ENCODE data around the gene DDTL. TPM values are rescaled to one million over a fixed set of nuclear protein-coding genes. Genes with fewer than 3 reads are reported as not detected.
"Not testable (repeated sequence)": the region's sequence is repeated elsewhere in the genome, so short reads cannot be mapped to it uniquely, and the experiment has no call there.

The DDTL gene
- polyA plus RNA-seq, 1 of the 3 experiments (the other 2 are of a cell fraction), result 1.6 TPM

GRCh38 chr22:23949764-23950163 lies 16.9 kb upstream of the DDTL start:
- H3K9me3 ChIP-seq; H3K79me2 ChIP-seq (ENCODE audit: insufficient read depth); H2AFZ ChIP-seq (ENCODE audit: low read depth); CTCF ChIA-PET; H3K9me2 ChIP-seq; H3F3A ChIP-seq (replicated peaks; ENCODE audit: insufficient read depth); H3K36me3 ChIP-seq (replicated peaks in 1 of 2; ENCODE audit: control insufficient read depth in 1 of 2, insufficient read depth in 2 of 2, low read length in 1 of 2); H3K4me2 ChIP-seq; H3K27me3 ChIP-seq (ENCODE audit: insufficient read depth); H3K9ac ChIP-seq; H3K4me3 ChIP-seq (ENCODE audit: low read depth in 2 of 2, low read length in 1 of 2); H4K20me1 ChIP-seq (ENCODE audit: insufficient read depth); H3K27ac ChIP-seq (ENCODE audit: low read depth in 2 of 2, low read length in 1 of 2); POLR2A ChIA-PET; DNase-seq; H3K4me1 ChIP-seq (ENCODE audit: control insufficient read depth in 1 of 2, insufficient read depth in 2 of 2, low read depth in 1 of 2, low read length in 1 of 2): not testable (repeated sequence)
- 82% methylated on average over 12 of the region's 18 CpGs for WGBS (ENCODE audit: low lambda C conversion rate)

- 88% methylated on average over 2 of the region's 2 CpGs for WGBS (ENCODE audit: low lambda C conversion rate)
- H2AFZ ChIP-seq (ENCODE audit: low read depth); H3K36me3 ChIP-seq (replicated peaks in 1 of 2; ENCODE audit: control insufficient read depth in 1 of 2, insufficient read depth in 2 of 2, low read length in 1 of 2); H3K9me2 ChIP-seq; POLR2A ChIA-PET; H4K20me1 ChIP-seq (ENCODE audit: insufficient read depth); H3K79me2 ChIP-seq (ENCODE audit: insufficient read depth); H3K9ac ChIP-seq; H3K27me3 ChIP-seq (ENCODE audit: insufficient read depth); CTCF ChIA-PET; H3K27ac ChIP-seq (ENCODE audit: low read depth in 2 of 2, low read length in 1 of 2); H3K4me2 ChIP-seq; DNase-seq; H3K9me3 ChIP-seq; H3K4me1 ChIP-seq (ENCODE audit: control insufficient read depth in 1 of 2, insufficient read depth in 2 of 2, low read depth in 1 of 2, low read length in 1 of 2); H3F3A ChIP-seq (replicated peaks; ENCODE audit: insufficient read depth); H3K4me3 ChIP-seq (ENCODE audit: low read depth in 2 of 2, low read length in 1 of 2): not testable (repeated sequence)
These were observed 15.3 kb upstream of the DDTL start for GRCh38 chr22:23951383-23951782.

- H3K27ac ChIP-seq (ENCODE audit: low read depth in 2 of 2, low read length in 1 of 2); H2AFZ ChIP-seq (ENCODE audit: low read depth); H3K36me3 ChIP-seq (replicated peaks in 1 of 2; ENCODE audit: control insufficient read depth in 1 of 2, insufficient read depth in 2 of 2, low read length in 1 of 2); H3K9me2 ChIP-seq; H3K9me3 ChIP-seq; H3K27me3 ChIP-seq (ENCODE audit: insufficient read depth); DNase-seq; H3K4me1 ChIP-seq (ENCODE audit: control insufficient read depth in 1 of 2, insufficient read depth in 2 of 2, low read depth in 1 of 2, low read length in 1 of 2); CTCF ChIA-PET; H3K79me2 ChIP-seq (ENCODE audit: insufficient read depth); H3F3A ChIP-seq (replicated peaks; ENCODE audit: insufficient read depth); POLR2A ChIA-PET; H4K20me1 ChIP-seq (ENCODE audit: insufficient read depth); H3K4me3 ChIP-seq (ENCODE audit: low read depth in 2 of 2, low read length in 1 of 2); H3K9ac ChIP-seq; H3K4me2 ChIP-seq: not testable (repeated sequence)
- 65% methylated on average over 11 of the region's 11 CpGs for WGBS (ENCODE audit: low lambda C conversion rate)
These were observed 13.8 kb upstream of the DDTL start for GRCh38 chr22:23952794-23953405.

- H3K36me3 ChIP-seq (replicated peaks in 1 of 2; ENCODE audit: control insufficient read depth in 1 of 2, insufficient read depth in 2 of 2, low read length in 1 of 2); H3K27ac ChIP-seq (ENCODE audit: low read depth in 2 of 2, low read length in 1 of 2); H3K79me2 ChIP-seq (ENCODE audit: insufficient read depth); H2AFZ ChIP-seq (ENCODE audit: low read depth); H4K20me1 ChIP-seq (ENCODE audit: insufficient read depth); H3F3A ChIP-seq (replicated peaks; ENCODE audit: insufficient read depth); H3K4me3 ChIP-seq (ENCODE audit: low read depth in 2 of 2, low read length in 1 of 2); CTCF ChIA-PET; H3K9ac ChIP-seq; H3K4me1 ChIP-seq (ENCODE audit: control insufficient read depth in 1 of 2, insufficient read depth in 2 of 2, low read depth in 1 of 2, low read length in 1 of 2); H3K27me3 ChIP-seq (ENCODE audit: insufficient read depth); H3K4me2 ChIP-seq; H3K9me2 ChIP-seq; H3K9me3 ChIP-seq; POLR2A ChIA-PET; DNase-seq: not testable (repeated sequence)
- 33% methylated on average over 3 of the region's 4 CpGs for WGBS (ENCODE audit: low lambda C conversion rate)
These were observed 13.2 kb upstream of the DDTL start for GRCh38 chr22:23953485-23953884.

- H3K79me2 ChIP-seq (ENCODE audit: insufficient read depth); H3K27ac ChIP-seq (ENCODE audit: low read depth in 2 of 2, low read length in 1 of 2); H3K4me1 ChIP-seq (ENCODE audit: control insufficient read depth in 1 of 2, insufficient read depth in 2 of 2, low read depth in 1 of 2, low read length in 1 of 2); H3K4me2 ChIP-seq; H3F3A ChIP-seq (replicated peaks; ENCODE audit: insufficient read depth); CTCF ChIA-PET; H3K27me3 ChIP-seq (ENCODE audit: insufficient read depth); H3K36me3 ChIP-seq (replicated peaks in 1 of 2; ENCODE audit: control insufficient read depth in 1 of 2, insufficient read depth in 2 of 2, low read length in 1 of 2); DNase-seq; H2AFZ ChIP-seq (ENCODE audit: low read depth); H4K20me1 ChIP-seq (ENCODE audit: insufficient read depth); H3K9ac ChIP-seq; H3K9me2 ChIP-seq; H3K9me3 ChIP-seq; POLR2A ChIA-PET; H3K4me3 ChIP-seq (ENCODE audit: low read depth in 2 of 2, low read length in 1 of 2): not testable (repeated sequence)
- WGBS (ENCODE audit: low lambda C conversion rate), result 87% methylated on average over 8 of the region's 8 CpGs
These were observed 12.3 kb upstream of the DDTL start for GRCh38 chr22:23954193-23954990.

GRCh38 chr22:23954991-23955305 lies 11.7 kb upstream of the DDTL start:
- 84% methylated on average over 5 of the region's 6 CpGs for WGBS (ENCODE audit: low lambda C conversion rate)
- H3F3A ChIP-seq (replicated peaks; ENCODE audit: insufficient read depth); H3K79me2 ChIP-seq (ENCODE audit: insufficient read depth); H3K9ac ChIP-seq; H3K27ac ChIP-seq (ENCODE audit: low read depth in 2 of 2, low read length in 1 of 2); H4K20me1 ChIP-seq (ENCODE audit: insufficient read depth); POLR2A ChIA-PET; DNase-seq; H3K4me1 ChIP-seq (ENCODE audit: control insufficient read depth in 1 of 2, insufficient read depth in 2 of 2, low read depth in 1 of 2, low read length in 1 of 2); H3K27me3 ChIP-seq (ENCODE audit: insufficient read depth); H3K9me3 ChIP-seq; H3K9me2 ChIP-seq; H3K36me3 ChIP-seq (replicated peaks in 1 of 2; ENCODE audit: control insufficient read depth in 1 of 2, insufficient read depth in 2 of 2, low read length in 1 of 2); H3K4me3 ChIP-seq (ENCODE audit: low read depth in 2 of 2, low read length in 1 of 2); CTCF ChIA-PET; H3K4me2 ChIP-seq; H2AFZ ChIP-seq (ENCODE audit: low read depth): not testable (repeated sequence)

Data from SK-N-SH (cell line).